K562 (cell line): ENCODE results near the gene NR2F6. TPM values are rescaled to one million over a fixed set of nuclear protein-coding genes. Genes with fewer than 3 reads are reported as not detected.

Experiments used
- FOXJ3 ChIP-seq: sonication (generic); formaldehyde crosslinking; IDR thresholded peaks from 2 replicates; pipeline ENCODE4 v1.4.0; 2020; ENCODE audit warnings: mild to moderate bottlenecking, missing genetic modification reagents
- L3MBTL2 ChIP-seq: fragments of 450-650 bp; IDR thresholded peaks from 2 replicates; pipeline ENCODE4 v1.6.1; 2016; ENCODE audit warnings: mild to moderate bottlenecking, moderate library complexity
- MGA ChIP-seq: fragments of 450-650 bp; IDR thresholded peaks from 2 replicates; pipeline ENCODE4 v1.6.1; 2016; ENCODE audit warnings: mild to moderate bottlenecking, moderate library complexity
- MYC ChIP-seq, 2 experiments: fragments of 250-450 bp in 1 of 2; sonication (Bioruptor Pico) in 1 of 2; IDR thresholded peaks; 2 replicates each; pipeline versions ENCODE4 v1.5.1 to v1.6.1; 2012 to 2021; ENCODE audit warnings: low read depth in 2 of 2, borderline replicate concordance in 1 of 2, improper control_type of control experiment in 1 of 2, low read length in 1 of 2, mild to moderate bottlenecking in 1 of 2, moderate library complexity in 1 of 2
- PHF21A ChIP-seq: fragments of 450-650 bp; IDR thresholded peaks from 2 replicates; pipeline ENCODE4 v1.6.1; 2017; ENCODE audit warnings: low read depth, borderline replicate concordance
- RBM15 ChIP-seq: fragments of 200-400 bp; formaldehyde crosslinking; IDR thresholded peaks from 2 replicates; pipeline ENCODE4 v1.6.1; 2018; ENCODE audit warnings: mild to moderate bottlenecking, low read length, moderate library complexity; ENCODE audit not compliant: insufficient read depth
- ZNF23 ChIP-seq: fragments of 250-450 bp; sonication (Bioruptor Pico); IDR thresholded peaks from 2 replicates; pipeline ENCODE4 v1.4.0; 2020; ENCODE audit warnings: mild to moderate bottlenecking
- polyA plus RNA-seq, 8 experiments: library from polyadenylated mRNA; depleted of rRNA in 4 of 8; stranded (reverse) in 5 of 8; unstranded in 3 of 8; fragments of >200 nt; fragmentation: Nextera tagmentation in 2 of 8; fragmentation: Illumina TruSeq in 1 of 8; extraction: Ambion mirVana in 2 of 8; extraction: Trizol in 1 of 8; gene quantifications; 2 replicates each; pipeline versions ENCODE4 v1.2.1 to v1.2.3, GENCODE V29; 2011 to 2014; ENCODE audit warnings: inconsistent platforms in 1 of 8, missing spikeins in 1 of 8
- total RNA-seq, 7 experiments: library from RNA; depleted of rRNA in 6 of 7; stranded (reverse); fragments of >200 nt in 6 of 7; fragmentation: Illumina TruSeq in 2 of 7; extraction: Trizol in 2 of 7; gene quantifications; 2 replicates each; pipeline versions ENCODE4 v1.2.1 to v1.2.3, GENCODE V29; 2011 to 2021; ENCODE audit warnings: low replicate concordance in 1 of 7
- TF ChIP-seq, protein P1 (sequence below): sonication (generic); formaldehyde crosslinking; IDR thresholded peaks from 2 replicates; pipeline ENCODE4 v1.9.0; 2022; ENCODE audit warnings: mild to moderate bottlenecking, missing genetic modification reagents
- TF ChIP-seq, protein P2 (sequence below): fragments of 450-650 bp; formaldehyde crosslinking; IDR thresholded peaks from 2 replicates; pipeline ENCODE4 v1.4.0; 2020; ENCODE audit warnings: mild to moderate bottlenecking, moderate library complexity

Gene NR2F6
- total and polyA plus RNA-seq, 9 of the 15 experiments (the other 6 are each of a cell fraction or from before 2014, with no cell fraction given), result 0.76 to 97.5 (median 18.8) TPM

DNA sequence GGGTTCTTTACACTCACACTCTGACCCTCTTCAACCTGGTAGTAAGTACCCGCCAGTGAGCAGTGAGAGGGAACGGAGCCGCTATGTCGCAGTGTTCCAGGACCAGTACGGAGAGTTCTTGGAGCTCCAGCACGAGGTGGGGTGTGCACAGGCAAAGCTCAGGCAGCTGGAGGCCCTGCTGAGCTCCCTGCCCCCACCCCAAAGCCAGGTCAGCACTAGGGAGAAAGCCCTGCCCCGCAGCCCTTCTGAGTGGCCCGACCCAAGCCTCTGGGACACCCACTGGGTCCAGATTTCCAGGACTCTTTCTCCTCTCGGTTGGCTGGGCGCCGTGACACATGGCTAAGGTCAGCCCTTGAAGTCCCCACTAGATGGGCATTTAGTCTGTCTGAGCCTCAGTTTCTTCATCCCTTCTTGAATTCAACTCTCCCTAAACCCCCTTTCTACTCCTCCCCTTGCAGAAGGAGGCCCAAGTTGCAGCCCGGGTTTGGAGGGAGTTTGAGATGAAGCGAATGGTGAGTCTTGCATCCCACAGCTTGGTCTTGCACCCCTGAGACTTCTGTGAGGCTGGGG, 17.8 kb downstream of the NR2F6 start (continued):
- TF ChIP-seq MGA, result peak; percentile 27; the same call in 1 of the 2 replicates
- no peak for TF ChIP-seq FOXJ3
- TF ChIP-seq, protein P1, sequence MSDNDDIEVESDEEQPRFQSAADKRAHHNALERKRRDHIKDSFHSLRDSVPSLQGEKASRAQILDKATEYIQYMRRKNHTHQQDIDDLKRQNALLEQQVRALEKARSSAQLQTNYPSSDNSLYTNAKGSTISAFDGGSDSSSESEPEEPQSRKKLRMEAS (CRISPR knock-in tag), result peak; percentile 57; the same call in 1 of the 2 replicates
- TF ChIP-seq L3MBTL2, result peak; percentile 26; the same call in 1 of the 2 replicates
- TF ChIP-seq, protein P2, sequence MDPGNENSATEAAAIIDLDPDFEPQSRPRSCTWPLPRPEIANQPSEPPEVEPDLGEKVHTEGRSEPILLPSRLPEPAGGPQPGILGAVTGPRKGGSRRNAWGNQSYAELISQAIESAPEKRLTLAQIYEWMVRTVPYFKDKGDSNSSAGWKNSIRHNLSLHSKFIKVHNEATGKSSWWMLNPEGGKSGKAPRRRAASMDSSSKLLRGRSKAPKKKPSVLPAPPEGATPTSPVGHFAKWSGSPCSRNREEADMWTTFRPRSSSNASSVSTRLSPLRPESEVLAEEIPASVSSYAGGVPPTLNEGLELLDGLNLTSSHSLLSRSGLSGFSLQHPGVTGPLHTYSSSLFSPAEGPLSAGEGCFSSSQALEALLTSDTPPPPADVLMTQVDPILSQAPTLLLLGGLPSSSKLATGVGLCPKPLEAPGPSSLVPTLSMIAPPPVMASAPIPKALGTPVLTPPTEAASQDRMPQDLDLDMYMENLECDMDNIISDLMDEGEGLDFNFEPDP, result no peak
- no peak for TF ChIP-seq ZNF23 (CRISPR knock-in tag)
- no peak for TF ChIP-seq RBM15
- TF ChIP-seq MYC (IDR thresholded peaks at IDR 0.05; ENCODE audit: low read depth, low read length), result peak; percentile 33; the same call in 1 of the 2 replicates
- no peak for TF ChIP-seq MYC (CRISPR knock-in tag; IDR thresholded peaks at IDR 0.05; ENCODE audit: borderline replicate concordance, low read depth)
- 0 out of 2 replicates have a peak, but pooled peaks have one; percentile 14 for TF ChIP-seq PHF21A
